Hippocampal formation (tissue), 2 donors: ENCODE data around the gene SNAP47.
"Not testable (repeated sequence)": the region's sequence is repeated elsewhere in the genome, so short reads cannot be mapped to it uniquely, and the experiment has no call there.

Experiments
- DNase-seq, 2 donors: peaks; one replicate each; lab custom pipeline; 2025; lab: John Stamatoyannopoulos, UW

Gene SNAP47

DNA sequence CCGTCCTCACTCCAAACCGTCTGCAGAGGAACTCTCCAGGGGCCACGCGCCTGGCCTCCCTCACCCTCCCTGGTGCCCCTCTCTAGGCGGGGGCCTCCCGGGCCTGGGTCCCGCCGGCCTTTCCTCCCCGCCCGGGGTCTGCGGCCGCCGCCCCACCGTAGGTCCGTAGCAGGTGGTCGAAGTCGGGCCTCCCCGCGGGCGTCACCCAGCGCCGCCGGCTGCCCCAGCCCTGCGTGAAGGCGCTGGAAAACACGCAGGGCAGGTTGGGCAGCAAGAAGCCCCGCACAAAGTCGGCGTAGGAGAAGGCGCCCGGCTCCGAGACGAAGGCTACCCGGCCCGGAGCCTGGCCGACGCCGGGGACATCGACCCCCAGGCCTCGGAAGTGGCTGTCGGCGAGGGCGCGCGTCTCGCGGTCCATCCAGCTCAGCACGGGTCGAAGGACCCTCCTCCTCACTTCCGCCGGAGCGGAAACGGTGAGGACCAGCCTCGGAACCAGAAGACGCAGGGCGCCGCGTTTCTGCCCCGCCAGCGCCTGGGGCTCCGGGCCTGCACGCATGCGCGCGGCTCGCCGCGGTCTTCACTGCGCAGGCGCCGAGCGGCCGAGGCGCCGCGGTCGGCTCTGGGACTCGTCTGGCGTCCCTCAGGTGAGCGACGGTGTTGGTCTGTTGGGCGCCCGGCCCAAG, at the start of gene SNAP47, which contains the start of gene JMJD4:
Gene SNAP47, plus strand, starts transcription at position 580 of the 683 bp plus-strand sequence. CDS start 12,302 bp downstream, outside the sequence.
Gene JMJD4, minus strand, starts transcription at position 447 of the 683 bp plus-strand sequence. Its CDS starts 29 bp downstream, at position 418.
- peak; percentile 74 to 86 for DNase-seq

GRCh38 chr1:227685807-227686206, 49.4 kb upstream of the SNAP47 start:
- no peak for DNase-seq

GRCh38 chr1:227697321-227697864, 37.8 kb upstream of the SNAP47 start:
- no peak for DNase-seq

DNA sequence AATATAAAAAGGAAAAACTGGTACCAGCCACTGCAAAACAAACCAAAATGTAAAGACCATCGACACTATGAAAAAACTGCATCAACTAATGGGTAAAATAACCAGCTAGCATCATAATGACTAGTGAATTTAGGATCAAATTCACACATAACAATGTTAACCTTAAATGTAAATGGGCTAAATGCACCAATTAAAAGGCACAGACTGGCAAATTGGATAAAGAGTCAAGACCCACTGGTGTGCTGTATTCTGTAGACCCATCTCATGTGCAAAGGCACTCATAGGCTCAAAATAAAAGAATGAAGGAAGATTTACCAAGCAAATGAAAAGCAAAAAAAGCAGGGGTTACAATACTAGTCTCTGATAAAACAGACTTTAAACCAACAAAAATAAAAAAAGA, 33.6 kb upstream of the SNAP47 start:
- DNase-seq, result not testable (repeated sequence)

GRCh38 chr1:227707846-227708245, 27.4 kb upstream of the SNAP47 start:
- DNase-seq, result no peak

GRCh38 chr1:227709451-227709850, 25.8 kb upstream of the SNAP47 start:
- DNase-seq, result no peak

DNA sequence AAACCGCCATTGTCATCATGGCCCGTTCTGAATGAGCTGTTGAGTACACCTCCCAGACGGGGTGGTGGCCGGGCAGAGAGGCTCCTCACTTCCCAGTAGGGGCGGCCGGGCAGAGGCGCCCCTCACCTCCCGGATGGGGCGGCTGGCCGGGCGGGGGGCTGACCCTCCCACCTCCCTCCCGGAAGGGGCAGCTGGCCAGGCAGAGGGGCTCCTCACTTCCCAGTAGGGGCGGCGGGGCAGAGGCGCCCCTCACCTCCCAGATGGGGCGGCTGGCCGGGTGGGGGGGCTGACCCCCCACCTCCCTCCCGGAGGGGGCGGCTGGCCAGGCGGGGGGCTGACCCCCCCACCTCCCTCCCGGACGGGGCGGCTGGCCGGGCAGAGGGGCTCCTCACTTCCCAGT, 24.8 kb upstream of the SNAP47 start:
- DNase-seq, result not testable (repeated sequence)

GRCh38 chr1:227712648-227713047, 22.6 kb upstream of the SNAP47 start:
- DNase-seq, result no peak

- no peak for DNase-seq
These were observed 16.3 kb upstream of the SNAP47 start for GRCh38 chr1:227718932-227719331.

DNA sequence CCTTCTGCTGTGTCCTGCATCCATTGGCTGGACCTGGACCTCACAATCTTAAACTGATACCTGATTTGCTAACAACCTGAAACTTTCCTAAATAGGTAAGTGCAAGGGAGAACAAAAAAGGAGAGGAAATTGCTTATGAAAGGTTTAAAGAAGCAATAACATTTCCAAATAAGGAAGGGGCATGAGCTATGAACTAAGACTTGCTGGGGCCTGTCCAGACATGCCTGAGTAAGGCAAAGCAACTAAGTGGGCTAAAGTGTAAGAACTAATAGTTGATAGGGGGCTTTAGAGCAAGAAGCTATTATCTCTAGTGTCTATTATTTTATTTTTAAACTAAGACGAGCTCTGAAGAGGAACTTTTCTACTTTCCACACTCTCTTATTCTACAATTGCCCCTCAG, 11.8 kb upstream of the SNAP47 start:
- no peak for DNase-seq

DNA sequence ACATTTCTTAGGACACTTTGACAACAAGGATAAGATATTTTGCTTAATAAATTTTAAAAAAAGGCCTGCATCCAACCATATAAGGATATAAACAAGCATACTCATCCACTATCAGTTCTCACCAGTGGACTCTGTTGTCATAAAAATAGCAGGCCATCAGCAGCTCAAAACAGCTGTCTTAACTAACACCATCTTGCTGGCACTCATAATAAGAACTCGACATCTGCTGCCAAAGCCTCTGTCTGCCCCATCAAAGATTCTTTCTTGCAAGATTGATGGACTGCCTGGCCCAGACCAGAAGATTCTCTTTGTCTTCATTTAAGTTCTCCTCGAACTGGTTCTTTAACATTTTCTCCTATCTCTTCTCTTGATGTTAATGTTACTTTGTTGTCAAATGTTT, 10.2 kb upstream of the SNAP47 start:
- DNase-seq, result no peak

- no peak for DNase-seq
These were observed 8.9 kb upstream of the SNAP47 start for GRCh38 chr1:227726318-227726717.

- no peak for DNase-seq
These were observed 8.2 kb upstream of the SNAP47 start for GRCh38 chr1:227726924-227727599.

- peak in 1 of 2 donors; percentile 16 for DNase-seq
These were observed 7.0 kb upstream of the SNAP47 start for GRCh38 chr1:227728059-227728891.

DNA sequence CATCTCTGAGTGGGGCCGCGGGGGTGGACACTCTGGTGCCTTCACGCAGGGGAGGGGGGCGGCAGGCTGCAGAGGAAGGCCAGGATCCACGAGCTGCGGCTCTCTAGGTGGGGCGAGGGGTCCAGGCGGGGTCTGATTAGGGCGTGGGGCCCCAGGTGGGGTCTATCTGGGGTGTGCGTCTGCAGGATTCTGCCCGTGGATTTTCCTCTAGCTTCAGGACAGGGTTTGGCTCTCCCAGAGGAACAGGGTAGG, 6.4 kb upstream of the SNAP47 start:
- DNase-seq, result no peak

GRCh38 chr1:227729144-227729880, 5.9 kb upstream of the SNAP47 start:
- no peak for DNase-seq

- DNase-seq, result peak in 1 of 2 donors; percentile 16
These were observed 5.2 kb upstream of the SNAP47 start for GRCh38 chr1:227729881-227730629.

GRCh38 chr1:227730630-227731151, 4.5 kb upstream of the SNAP47 start:
- DNase-seq, result no peak

GRCh38 chr1:227731241-227731677, 4.0 kb upstream of the SNAP47 start:
- DNase-seq, result no peak

DNA sequence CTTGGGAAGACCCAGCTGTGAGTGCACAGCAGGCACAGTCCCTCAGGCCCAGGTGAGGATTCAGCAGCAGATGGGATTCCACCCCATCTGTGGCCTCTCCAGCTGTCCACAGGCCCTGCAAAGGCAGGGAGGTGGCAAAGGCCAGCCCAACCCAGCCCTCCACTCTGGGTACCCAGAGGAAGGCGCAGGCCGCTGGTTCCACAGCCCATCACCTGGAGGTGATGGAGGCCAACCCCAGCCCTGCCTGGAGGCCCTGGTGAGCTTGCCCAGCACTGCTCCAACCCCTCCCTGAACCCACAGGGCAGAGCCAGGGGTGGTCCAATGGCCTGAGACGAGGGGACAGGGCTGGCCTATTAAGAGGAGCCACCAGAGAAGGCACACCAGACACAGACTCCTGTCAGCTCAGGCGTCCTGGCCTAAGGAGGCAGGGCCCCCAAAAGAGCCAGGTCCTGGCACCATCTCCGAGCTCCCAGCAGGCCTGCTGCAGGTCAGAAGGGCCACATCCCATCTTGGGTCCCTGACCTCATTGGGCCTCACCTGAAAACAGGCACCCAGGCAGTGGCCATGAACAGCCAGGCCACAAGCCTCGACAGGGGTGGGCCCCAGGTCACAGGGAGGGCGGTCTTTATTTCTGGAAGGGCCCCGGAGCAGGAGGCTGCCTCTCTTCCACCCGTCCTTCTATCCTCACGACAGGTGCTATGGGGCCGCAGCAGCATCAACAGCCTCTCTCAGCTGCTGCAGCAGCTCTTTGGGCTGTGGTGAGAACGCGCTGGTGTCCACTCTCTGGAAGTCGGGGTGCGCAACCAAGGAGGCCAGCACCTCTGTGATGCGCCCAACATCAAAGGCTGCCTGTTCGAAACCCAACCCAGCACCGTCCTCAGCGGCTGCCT, 3.3 kb upstream of the SNAP47 start:
- DNase-seq, result no peak
